Neural progenitor cell (in vitro differentiated cells): ENCODE measurements around the gene LDHAL6B. TPM values are rescaled to one million over a fixed set of nuclear protein-coding genes. Genes with fewer than 3 reads are reported as not detected.

ENCODE experiments used
- DNase-seq: peaks from one replicate; pipeline ENCODE4 v3.0.0-alpha.2; 2016; ENCODE audit warnings: low spot score
- H2AFZ ChIP-seq: fragments of 200-600 bp; sonication (generic); replicated peaks from 2 replicates; pipeline ENCODE4 v1.6.1; 2016; ENCODE audit warnings: antibody characterized with exemption
- H3F3A ChIP-seq: fragments of 200-600 bp; sonication (generic); 2 replicates; pipeline ENCODE4 v1.6.1; 2016; ENCODE audit warnings: antibody characterized with exemption, low read depth
- H3K27ac ChIP-seq: fragments of 200-600 bp; sonication (generic); 2 replicates; pipeline ENCODE4 v1.5.1; 2016; ENCODE audit warnings: mild to moderate bottlenecking
- H3K27me3 ChIP-seq: fragments of 200-600 bp; sonication (generic); 2 replicates; pipeline ENCODE4 v1.6.1; 2016; ENCODE audit warnings: mild to moderate bottlenecking, moderate library complexity
- H3K36me3 ChIP-seq: fragments of 200-600 bp; sonication (generic); 2 replicates; pipeline ENCODE4 v1.5.1; 2016
- H3K4me1 ChIP-seq: fragments of 200-600 bp; sonication (generic); 2 replicates; pipeline ENCODE4 v1.6.1; 2016; ENCODE audit warnings: mixed run types
- H3K4me2 ChIP-seq: fragments of 200-600 bp; sonication (generic); 2 replicates; pipeline ENCODE4 v1.6.1; 2016
- H3K4me3 ChIP-seq: fragments of 200-600 bp; sonication (generic); 2 replicates; pipeline ENCODE4 v1.5.1; 2016
- H3K79me2 ChIP-seq: fragments of 200-600 bp; sonication (generic); 2 replicates; pipeline ENCODE4 v1.6.1; 2016; ENCODE audit warnings: low read depth
- H3K9ac ChIP-seq: fragments of 200-600 bp; sonication (generic); 2 replicates; pipeline ENCODE4 v1.6.1; 2016
- H3K9me3 ChIP-seq: fragments of 200-600 bp; sonication (generic); 2 replicates; pipeline ENCODE4 v1.5.1; 2016; ENCODE audit warnings: low read depth
- H4K20me1 ChIP-seq: fragments of 200-600 bp; sonication (generic); 2 replicates; pipeline ENCODE4 v1.6.1; 2016; ENCODE audit warnings: low read depth
- H3K27ac Mint-ChIP-seq: 3 replicates; pipeline ENCODE4 v1.8.0; 2021; ENCODE audit warnings: mixed read lengths
- H3K27me3 Mint-ChIP-seq: 2 replicates; pipeline ENCODE4 v1.8.0; 2022; ENCODE audit warnings: low read depth, mild to moderate bottlenecking, inconsistent platforms, moderate library complexity, mixed read lengths; ENCODE audit not compliant: insufficient read depth
- H3K36me3 Mint-ChIP-seq: 3 replicates; pipeline ENCODE4 v1.8.0; 2021; ENCODE audit warnings: mixed read lengths
- H3K4me1 Mint-ChIP-seq: 3 replicates; pipeline ENCODE4 v1.8.0; 2021; ENCODE audit warnings: mixed read lengths
- H3K4me3 Mint-ChIP-seq: 3 replicates; pipeline ENCODE4 v1.8.0; 2021; ENCODE audit warnings: mild to moderate bottlenecking, moderate library complexity, mixed read lengths
- H3K9me3 Mint-ChIP-seq: 3 replicates; pipeline ENCODE4 v1.8.0; 2020; ENCODE audit warnings: mixed read lengths
- EZH2 ChIP-seq: fragments of 200-600 bp; sonication (generic); IDR thresholded peaks from 2 replicates; pipeline ENCODE4 v1.6.1; 2017; ENCODE audit warnings: antibody characterized with exemption, mild to moderate bottlenecking, moderate library complexity
- EZH2phosphoT487 ChIP-seq: fragments of 200-600 bp; sonication (generic); IDR thresholded peaks from 2 replicates; pipeline ENCODE4 v1.6.1; 2017; ENCODE audit warnings: antibody characterized with exemption
- total RNA-seq: library from RNA; depleted of rRNA; stranded (reverse); fragments of >200 nt; gene quantifications from 2 replicates; pipeline ENCODE4 v1.2.3, GENCODE V29; 2015; ENCODE audit warnings: low replicate concordance
- TF ChIP-seq, protein P1 (sequence below): fragments of 200-600 bp; sonication (generic); IDR thresholded peaks from 2 replicates; pipeline ENCODE4 v1.5.1; 2017; ENCODE audit warnings: antibody characterized with exemption, mild to moderate bottlenecking

LDHAL6B gene
- total RNA-seq, 1 donor from 2014 or later = not detected

DNA sequence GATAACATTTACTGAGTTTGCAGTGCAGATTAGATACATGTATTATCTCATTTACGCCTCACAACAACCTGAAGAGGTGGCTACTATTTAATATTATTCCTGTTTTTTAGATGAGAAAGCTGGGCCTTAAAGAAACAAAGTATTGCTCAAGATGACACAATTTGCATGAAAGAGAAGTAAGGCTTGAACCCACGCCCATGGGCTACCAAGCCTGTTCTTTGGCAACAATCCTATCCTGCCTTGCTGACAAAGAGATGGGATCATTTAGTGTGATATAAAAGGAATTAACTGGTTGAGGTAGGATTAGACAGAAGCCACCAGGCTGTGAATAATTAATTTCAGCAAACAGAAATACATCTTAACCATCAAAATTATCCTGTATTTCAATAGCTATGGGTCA lies 9.2 kb upstream of the LDHAL6B start:
- no peak overlapping the region for H3K27ac Mint-ChIP-seq
- Histone ChIP-seq H3K4me1 (no peaks in the 10 kb centered on the region), H3K27ac (no peak overlapping the region), H3F3A (no peaks in the 10 kb centered on the region), H3K79me2 (no peaks in the 10 kb centered on the region), H4K20me1 (no peaks in the 10 kb centered on the region), H3K9me3 (no peaks in the 10 kb centered on the region), H3K36me3 (no peaks in the 10 kb centered on the region), H2AFZ (no peak overlapping the region), H3K4me2 (no peak overlapping the region), H3K4me3 (no peak overlapping the region), H3K9ac (no peak overlapping the region), H3K27me3 (no peaks in the 10 kb centered on the region)
- peaks cover 17% of the 10 kb centered on the region for H3K36me3 Mint-ChIP-seq
- no peak for DNase-seq
- no peak overlapping the region for H3K4me3 Mint-ChIP-seq
- TF ChIP-seq EZH2phosphoT487 = no peak
- TF ChIP-seq EZH2 = no peak
- TF ChIP-seq, protein P1, sequence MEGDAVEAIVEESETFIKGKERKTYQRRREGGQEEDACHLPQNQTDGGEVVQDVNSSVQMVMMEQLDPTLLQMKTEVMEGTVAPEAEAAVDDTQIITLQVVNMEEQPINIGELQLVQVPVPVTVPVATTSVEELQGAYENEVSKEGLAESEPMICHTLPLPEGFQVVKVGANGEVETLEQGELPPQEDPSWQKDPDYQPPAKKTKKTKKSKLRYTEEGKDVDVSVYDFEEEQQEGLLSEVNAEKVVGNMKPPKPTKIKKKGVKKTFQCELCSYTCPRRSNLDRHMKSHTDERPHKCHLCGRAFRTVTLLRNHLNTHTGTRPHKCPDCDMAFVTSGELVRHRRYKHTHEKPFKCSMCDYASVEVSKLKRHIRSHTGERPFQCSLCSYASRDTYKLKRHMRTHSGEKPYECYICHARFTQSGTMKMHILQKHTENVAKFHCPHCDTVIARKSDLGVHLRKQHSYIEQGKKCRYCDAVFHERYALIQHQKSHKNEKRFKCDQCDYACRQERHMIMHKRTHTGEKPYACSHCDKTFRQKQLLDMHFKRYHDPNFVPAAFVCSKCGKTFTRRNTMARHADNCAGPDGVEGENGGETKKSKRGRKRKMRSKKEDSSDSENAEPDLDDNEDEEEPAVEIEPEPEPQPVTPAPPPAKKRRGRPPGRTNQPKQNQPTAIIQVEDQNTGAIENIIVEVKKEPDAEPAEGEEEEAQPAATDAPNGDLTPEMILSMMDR = no peak
- peaks cover 9% of the 10 kb centered on the region for H3K4me1 Mint-ChIP-seq
- no peaks in the 10 kb centered on the region for H3K9me3 Mint-ChIP-seq
- H3K27me3 Mint-ChIP-seq = peaks cover 4% of the 10 kb centered on the region

- Histone ChIP-seq H3K27me3 (no peaks in the 10 kb centered on the region), H3K36me3 (no peaks in the 10 kb centered on the region), H3K27ac (no peak overlapping the region), H3K4me2 (no peak overlapping the region), H2AFZ (no peak overlapping the region), H3K4me3 (no peak overlapping the region), H3K4me1 (no peaks in the 10 kb centered on the region), H3K9me3 (no peaks in the 10 kb centered on the region), H3K79me2 (no peaks in the 10 kb centered on the region), H4K20me1 (no peaks in the 10 kb centered on the region), H3F3A (no peaks in the 10 kb centered on the region), H3K9ac (no peak overlapping the region)
- Mint-ChIP-seq H3K4me1 (peaks cover 9% of the 10 kb centered on the region), H3K9me3 (no peaks in the 10 kb centered on the region), H3K27me3 (peaks cover 4% of the 10 kb centered on the region), H3K36me3 (peaks cover 12% of the 10 kb centered on the region), H3K27ac (peak overlapping the region; percentile 59), H3K4me3 (no peak overlapping the region)
- no peak for DNase-seq
- TF ChIP-seq, protein P1 = no peak
- TF ChIP-seq EZH2 = no peak
These were observed 6.8 kb upstream of the LDHAL6B start for GRCh38 chr15:59199626-59200465.

GRCh38 chr15:59200560-59200959 lies 6.1 kb upstream of the LDHAL6B start:
- Mint-ChIP-seq H3K27ac (peak overlapping the region; percentile 59), H3K27me3 (peaks cover 4% of the 10 kb centered on the region), H3K36me3 (peaks cover 9% of the 10 kb centered on the region), H3K4me1 (peaks cover 9% of the 10 kb centered on the region), H3K4me3 (no peak overlapping the region), H3K9me3 (no peaks in the 10 kb centered on the region)
- H3F3A ChIP-seq = no peaks in the 10 kb centered on the region
- no peaks in the 10 kb centered on the region for H3K27me3 ChIP-seq
- no peak overlapping the region for H3K27ac ChIP-seq
- H3K79me2 ChIP-seq = no peaks in the 10 kb centered on the region
- no peak overlapping the region for H2AFZ ChIP-seq
- no peak overlapping the region for H3K4me3 ChIP-seq
- H4K20me1 ChIP-seq = no peaks in the 10 kb centered on the region
- no peak overlapping the region for H3K9ac ChIP-seq
- no peaks in the 10 kb centered on the region for H3K36me3 ChIP-seq
- H3K4me2 ChIP-seq = no peak overlapping the region
- DNase-seq = no peak
- H3K9me3 ChIP-seq = no peaks in the 10 kb centered on the region
- no peaks in the 10 kb centered on the region for H3K4me1 ChIP-seq
- TF ChIP-seq EZH2phosphoT487 (no peak), EZH2 (no peak)
- TF ChIP-seq, protein P1 = no peak
